GM21526 (cell line): Measurements from ENCODE around the gene SSBP2.

ENCODE experiments used
- ATAC-seq: cut with Tn5 transposase; IDR thresholded peaks from one replicate; pipeline ENCODE4 v1.9.1; 2021; ENCODE audit warnings: moderate library complexity; ENCODE audit not compliant: unreplicated experiment, low FRiP score

Gene SSBP2

DNA sequence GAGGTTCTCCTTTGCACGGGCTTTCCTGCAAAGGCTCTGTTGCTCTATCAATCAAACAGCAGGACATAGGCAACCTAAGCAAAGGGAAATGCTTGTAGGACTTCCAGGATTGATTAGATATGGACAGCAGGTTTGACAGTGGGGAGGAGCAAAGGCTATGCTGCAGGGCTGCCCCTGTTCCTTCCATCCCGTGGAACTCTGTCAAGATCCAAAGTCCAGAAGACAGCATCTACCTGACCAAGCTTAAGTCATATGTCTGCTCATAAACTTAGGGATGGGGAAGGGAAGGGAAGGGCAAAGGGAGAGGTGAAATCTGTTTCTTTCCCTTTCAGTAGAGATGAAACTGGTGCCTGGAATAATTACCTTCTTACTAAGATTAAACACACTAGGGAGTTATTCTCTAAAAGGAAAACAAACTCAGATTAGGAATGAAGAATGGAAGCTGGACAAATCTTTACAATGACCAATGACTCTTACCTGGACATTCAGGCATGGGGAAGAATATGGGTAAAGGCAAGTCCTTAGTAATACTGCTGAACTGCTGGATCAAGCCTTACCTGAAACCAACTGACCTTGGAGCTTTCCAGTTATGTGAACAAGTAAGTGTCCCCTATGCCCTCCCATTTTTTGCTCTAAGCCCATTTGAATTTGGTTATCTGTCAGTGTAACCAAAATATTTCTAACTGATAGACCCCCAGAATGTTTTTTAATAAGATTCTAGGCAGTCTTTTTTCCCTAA lies 348.5 kb downstream of the SSBP2 start:
- no peak for ATAC-seq

DNA sequence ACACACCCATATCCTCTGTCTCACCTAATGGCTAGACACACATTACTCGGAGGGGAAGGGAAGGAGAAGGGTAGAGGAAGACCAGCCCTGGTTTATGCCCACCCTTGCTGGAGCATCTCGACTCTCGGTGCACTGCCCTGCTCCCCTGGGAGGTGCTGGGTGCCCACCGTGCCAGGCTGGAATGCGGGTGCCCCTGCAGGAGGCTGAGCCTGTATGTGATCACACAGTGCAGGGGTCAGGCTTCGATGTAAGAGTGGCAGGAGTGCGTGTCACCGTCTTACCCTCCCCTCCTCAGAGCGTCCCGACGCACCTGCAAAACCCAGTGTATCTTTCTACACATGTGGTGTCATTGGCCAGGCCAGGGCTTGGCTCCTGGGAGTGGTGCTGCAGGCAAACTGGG lies 349.6 kb downstream of the SSBP2 start:
- ATAC-seq = no peak

DNA sequence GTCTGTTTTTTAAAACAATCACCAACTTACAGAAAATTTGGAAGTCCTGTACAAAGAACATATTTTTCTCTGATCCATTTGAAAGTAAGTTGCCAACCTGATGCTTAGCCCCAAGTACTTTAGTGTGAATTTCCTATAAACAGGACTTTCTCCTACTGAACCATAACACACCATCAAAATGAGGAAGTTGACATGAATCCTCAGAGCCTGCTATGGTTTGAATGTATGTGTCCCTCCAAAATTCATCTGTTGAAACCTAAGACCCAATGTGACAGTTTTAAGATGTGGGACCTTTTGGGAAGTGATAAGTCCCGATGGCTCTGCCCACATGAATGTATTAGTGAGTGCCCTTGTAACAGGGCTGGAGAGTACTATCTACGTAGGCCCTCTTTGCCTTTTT lies 350.5 kb downstream of the SSBP2 start:
- ATAC-seq = no peak

GRCh38 chr5:81398741-81399140 lies 352.2 kb downstream of the SSBP2 start:
- no peak for ATAC-seq

DNA sequence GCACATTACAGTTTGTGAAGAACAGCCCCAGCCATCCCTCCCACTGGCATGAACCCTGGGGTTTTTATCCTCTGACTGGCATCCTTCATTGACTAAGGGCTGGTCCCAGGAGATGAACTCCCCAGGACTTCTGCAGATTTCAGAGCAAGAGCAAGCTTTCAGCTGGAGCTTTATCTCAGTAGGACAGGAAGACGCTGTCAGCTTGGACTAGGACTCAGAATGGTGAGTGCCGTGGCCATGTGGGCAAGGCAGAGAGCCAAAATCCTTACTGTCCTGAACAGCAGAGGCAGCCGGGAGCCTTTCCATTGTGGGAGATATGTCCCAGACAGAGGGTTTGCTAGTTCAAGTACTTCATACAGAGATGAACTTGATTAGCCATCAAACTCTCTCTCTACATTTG lies 353.7 kb downstream of the SSBP2 start:
- ATAC-seq = no peak

DNA sequence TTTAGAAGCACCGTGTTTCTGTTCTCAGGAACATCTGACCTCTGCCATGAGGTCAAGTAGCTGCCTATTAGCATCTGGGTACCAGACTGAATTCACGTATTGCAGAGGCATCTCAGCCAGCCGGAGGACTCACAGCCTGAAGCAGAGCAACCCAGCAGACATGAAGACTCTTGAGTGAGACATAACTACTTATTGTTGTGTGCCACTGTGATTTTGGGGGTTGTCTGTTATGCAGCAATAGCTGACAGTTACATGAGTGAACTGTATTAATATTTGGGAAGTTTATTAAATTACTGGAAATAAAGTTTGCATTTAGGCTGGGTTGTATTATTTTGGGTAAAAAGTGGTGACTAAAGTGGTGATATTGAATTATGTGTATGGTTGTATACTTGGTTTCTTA lies 355.6 kb downstream of the SSBP2 start:
- no peak for ATAC-seq

DNA sequence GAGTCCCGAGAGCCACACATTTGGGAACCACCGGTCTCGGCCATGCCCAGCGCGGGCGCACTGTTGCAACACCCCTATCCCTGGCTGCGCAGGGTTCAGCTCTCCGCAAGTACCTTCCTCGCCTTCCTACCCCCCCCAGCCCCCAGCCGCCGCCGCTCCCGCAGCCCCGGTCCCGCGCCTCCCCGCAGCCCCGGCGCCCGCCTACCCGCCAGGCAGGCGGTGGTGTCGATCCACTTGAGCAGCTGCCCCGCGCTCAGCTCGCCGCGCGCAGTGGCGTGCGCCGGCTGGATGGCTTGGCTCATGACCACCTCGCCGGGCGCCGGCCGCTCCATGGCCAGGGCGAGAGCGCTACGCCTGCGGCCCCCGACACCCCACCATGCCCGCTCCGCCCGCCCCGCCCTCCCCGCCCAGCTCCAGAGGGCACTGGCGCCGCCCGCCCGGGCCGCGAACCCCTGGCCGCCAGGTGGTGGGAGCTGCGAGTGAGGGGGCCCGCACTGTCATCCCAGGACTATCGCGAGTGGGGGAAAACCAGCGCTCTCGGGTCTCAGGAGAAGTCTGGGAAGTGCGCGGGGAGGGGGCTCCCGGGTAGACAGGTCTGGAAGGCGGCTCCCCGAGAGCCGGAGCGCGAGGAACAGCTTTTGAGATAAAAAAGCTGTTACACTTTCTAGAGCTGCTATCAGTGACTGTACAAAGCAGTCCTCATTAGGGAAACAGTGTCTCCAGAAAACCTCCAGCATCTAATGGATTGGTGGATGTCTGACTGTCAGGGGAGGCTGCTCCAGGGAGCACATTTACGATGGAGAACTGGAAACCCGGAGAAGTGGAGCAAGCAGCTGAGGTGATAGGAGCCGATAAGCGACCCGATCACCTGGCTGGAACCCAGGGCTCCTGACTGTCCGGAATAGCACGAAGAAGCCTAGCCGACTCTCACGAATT lies 356.8 kb downstream of the SSBP2 start, which contains the start of gene ACOT12:
ACOT12 (minus strand) TSS at position 352 of the 936 bp plus-strand sequence; CDS start at position 332, 20 bp downstream.
- ATAC-seq = no peak

GRCh38 chr5:81393430-81393782 lies 357.5 kb downstream of the SSBP2 start:
- ATAC-seq = no peak

DNA sequence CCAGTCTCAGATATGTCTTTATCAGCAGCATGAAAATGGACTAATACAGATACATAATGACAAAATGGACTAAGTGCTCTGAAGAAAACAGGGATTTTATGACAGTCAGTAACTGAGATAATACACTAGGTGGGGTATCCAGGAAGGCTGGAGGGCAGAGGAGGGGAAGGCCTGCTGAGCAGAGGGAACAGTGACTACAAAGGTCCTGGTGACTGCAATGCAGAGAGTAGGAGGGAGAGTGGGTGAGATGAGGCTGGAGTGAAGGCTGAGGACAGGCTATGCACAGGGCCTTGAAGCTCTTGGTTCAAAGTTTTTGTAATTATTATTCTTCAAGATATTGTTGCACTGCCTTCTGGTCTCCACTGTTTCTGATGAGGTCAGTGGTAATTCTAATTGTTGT lies 361.9 kb downstream of the SSBP2 start:
- ATAC-seq = no peak

DNA sequence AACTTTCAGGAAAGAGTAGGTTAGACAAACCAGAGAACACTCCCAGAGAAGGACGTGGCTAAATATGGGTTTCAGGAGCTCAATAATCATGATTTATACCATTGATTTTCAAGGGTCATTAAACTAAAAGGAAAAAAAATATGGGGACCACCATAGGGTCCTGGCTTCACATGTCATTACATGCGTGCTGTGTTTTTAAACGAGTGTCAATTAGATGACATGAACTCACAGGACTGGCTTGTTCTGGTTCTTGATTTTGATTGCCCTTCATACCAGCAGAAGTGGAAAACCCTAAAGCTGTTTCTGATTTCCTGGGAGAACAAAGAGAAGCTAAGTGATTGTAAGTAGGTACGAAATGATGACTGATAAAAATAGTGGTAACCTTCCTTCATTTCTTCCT lies 362.7 kb downstream of the SSBP2 start:
- no peak for ATAC-seq

DNA sequence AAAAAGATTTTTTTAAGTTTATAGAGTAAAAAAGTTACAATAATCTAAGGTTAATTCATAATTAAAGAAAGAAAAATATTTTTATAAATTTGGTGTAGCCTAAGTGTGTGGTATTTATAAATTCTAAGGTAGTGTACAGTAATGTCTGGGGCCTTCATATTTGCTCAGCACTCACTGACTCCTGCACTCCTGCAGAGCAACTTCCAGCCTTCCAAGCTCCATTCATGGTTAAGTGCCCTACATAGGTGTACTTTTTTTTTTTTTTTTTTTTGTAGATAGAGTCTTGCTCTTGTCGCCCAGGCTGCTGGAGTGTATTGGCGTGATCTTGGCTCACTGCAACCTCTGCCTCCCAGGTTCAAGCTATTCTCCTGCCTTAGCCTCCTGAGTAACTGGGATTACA lies 367.0 kb downstream of the SSBP2 start:
- no peak for ATAC-seq

- no peak for ATAC-seq
These were observed 379.5 kb downstream of the SSBP2 start for GRCh38 chr5:81371354-81371876.

- ATAC-seq = no peak
These were observed 380.0 kb downstream of the SSBP2 start for GRCh38 chr5:81370912-81371311.

- ATAC-seq = no peak
These were observed 385.4 kb downstream of the SSBP2 start for GRCh38 chr5:81365541-81365940.

DNA sequence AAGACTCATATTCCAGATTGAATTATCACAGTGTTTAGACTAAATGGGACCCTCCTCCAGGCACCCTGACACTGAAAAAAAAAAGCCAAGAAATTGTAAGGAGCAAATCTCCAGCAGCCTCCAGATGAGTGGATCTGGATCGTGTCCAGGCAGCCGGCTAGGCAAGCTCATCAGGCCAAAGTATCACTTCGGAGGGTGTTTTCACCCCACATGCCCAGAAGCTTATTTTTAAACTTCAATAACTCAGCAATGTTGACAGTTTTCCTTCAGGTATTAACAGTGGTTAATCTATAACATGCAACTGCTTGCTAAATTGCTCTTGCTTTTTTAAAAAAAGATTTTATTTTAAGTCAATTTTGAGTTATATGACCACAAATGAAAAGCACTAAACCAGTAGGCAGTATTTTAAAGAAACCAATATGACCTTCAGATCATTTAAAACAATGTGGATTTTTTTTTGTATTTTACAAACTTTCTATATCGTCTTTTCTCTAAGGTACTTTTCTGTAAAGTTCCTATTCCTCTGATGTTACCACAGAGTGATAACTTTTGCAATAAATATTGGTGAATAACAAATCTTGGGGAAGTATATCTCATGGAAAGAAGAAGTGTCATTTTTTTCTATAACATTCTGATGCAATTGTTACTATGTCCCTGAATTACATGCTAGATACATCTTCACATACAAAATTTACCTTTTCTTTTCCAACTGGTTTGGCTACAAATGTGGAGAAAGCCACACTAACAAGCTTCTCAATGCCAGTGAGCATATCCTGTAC lies 387.6 kb downstream of the SSBP2 start:
- ATAC-seq = no peak
